PC-3 (cell line): ENCODE data around the gene UBAC2.

Source experiments
- EZH2 ChIP-seq: fragments of 300-600 bp; sonication (generic); IDR thresholded peaks from one replicate; pipeline ENCODE4 v1.6.1; 2017; ENCODE audit warnings: antibody characterized with exemption, mild to moderate bottlenecking, low read length; ENCODE audit not compliant: unreplicated experiment
- TF ChIP-seq, protein P1 (sequence below): fragments of 300-600 bp; sonication (generic); conservative IDR thresholded peaks from 2 replicates; pipeline ENCODE4 v1.5.1; 2017; ENCODE audit warnings: antibody characterized with exemption, low read depth, mild to moderate bottlenecking, low read length

DNA sequence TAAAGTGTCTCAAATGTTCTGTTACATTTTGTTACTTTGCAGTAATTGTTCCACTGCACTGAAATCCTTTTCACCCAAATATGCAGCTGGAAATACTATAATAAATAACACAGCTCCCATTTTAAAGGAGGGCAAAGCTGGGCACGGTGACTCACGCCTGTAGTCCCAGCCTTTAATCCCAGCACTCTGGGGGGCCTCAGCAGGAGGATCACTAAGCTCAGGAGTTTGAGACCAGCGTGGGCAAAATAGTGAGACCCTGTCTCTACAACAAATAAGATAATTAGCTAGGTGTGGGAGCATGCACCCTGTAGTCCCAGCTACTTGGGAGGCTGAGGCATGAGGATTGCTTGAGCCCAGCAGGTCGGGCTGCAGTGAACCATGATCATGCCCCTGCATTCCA lies 7.5 kb upstream of the UBAC2 start:
- TF ChIP-seq, protein P1, sequence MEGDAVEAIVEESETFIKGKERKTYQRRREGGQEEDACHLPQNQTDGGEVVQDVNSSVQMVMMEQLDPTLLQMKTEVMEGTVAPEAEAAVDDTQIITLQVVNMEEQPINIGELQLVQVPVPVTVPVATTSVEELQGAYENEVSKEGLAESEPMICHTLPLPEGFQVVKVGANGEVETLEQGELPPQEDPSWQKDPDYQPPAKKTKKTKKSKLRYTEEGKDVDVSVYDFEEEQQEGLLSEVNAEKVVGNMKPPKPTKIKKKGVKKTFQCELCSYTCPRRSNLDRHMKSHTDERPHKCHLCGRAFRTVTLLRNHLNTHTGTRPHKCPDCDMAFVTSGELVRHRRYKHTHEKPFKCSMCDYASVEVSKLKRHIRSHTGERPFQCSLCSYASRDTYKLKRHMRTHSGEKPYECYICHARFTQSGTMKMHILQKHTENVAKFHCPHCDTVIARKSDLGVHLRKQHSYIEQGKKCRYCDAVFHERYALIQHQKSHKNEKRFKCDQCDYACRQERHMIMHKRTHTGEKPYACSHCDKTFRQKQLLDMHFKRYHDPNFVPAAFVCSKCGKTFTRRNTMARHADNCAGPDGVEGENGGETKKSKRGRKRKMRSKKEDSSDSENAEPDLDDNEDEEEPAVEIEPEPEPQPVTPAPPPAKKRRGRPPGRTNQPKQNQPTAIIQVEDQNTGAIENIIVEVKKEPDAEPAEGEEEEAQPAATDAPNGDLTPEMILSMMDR, result no peak
- no peak for TF ChIP-seq EZH2
